ENCODE measurements around the gene PDE4D. TPM values are rescaled to one million over a fixed set of nuclear protein-coding genes. Genes with fewer than 3 reads are reported as not detected.

PDE4D gene
- total RNA-seq, 1 donor from 2014 or later: 34.5 TPM

DNA sequence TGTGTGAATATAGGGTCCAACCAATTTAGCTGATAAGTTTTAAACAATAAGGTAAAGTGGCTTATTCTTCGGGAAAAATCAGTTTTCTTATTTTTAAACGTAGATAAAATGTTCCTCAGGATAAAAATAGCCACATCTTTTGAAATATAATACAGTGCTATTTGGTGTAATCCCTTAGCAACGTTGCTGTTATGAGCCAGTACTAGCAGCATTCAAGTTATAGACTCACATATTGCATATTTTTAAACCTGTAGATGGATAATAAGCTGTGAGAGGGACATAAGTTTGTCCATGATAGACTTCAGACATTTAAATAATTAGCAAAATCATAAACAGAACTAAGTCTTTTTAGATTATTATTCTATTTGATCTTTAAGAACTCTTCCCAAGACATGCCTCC, 6.3 kb downstream of the PDE4D start:
- no peak for DNase-seq
- H3K27me3 ChIP-seq (ENCODE audit: low read depth): peaks cover 33% of the 10 kb centered on the region
- no peak overlapping the region for H3K4me3 ChIP-seq
- H3K36me3 ChIP-seq: no peaks in the 10 kb centered on the region
- H3K27ac ChIP-seq (replicated peaks): no peak overlapping the region
- intact Hi-C loops (cut with micrococcal nuclease): no loop called here
- no peak for TF ChIP-seq CTCF (IDR thresholded peaks at IDR 0.05; ENCODE audit: borderline replicate concordance)
- no peaks in the 10 kb centered on the region for H3K9me3 ChIP-seq (replicated peaks)
- no peaks in the 10 kb centered on the region for H3K4me1 ChIP-seq

GRCh38 chr5:59874675-59875074, 18.9 kb downstream of the PDE4D start:
- Histone ChIP-seq H3K9me3 (replicated peaks) (no peaks in the 10 kb centered on the region), H3K27ac (replicated peaks) (no peak overlapping the region), H3K4me1 (no peaks in the 10 kb centered on the region), H3K27me3 (ENCODE audit: low read depth) (no peaks in the 10 kb centered on the region), H3K4me3 (no peak overlapping the region), H3K36me3 (no peaks in the 10 kb centered on the region)
- TF ChIP-seq CTCF (IDR thresholded peaks at IDR 0.05; ENCODE audit: borderline replicate concordance): no peak
- intact Hi-C loops (cut with micrococcal nuclease): no loop called here
- no peak for DNase-seq

GRCh38 chr5:59873113-59873512, 20.4 kb downstream of the PDE4D start:
- DNase-seq: no peak
- intact Hi-C loops (cut with micrococcal nuclease): no loop called here
- Histone ChIP-seq H3K4me3 (no peak overlapping the region), H3K9me3 (replicated peaks) (no peaks in the 10 kb centered on the region), H3K27me3 (ENCODE audit: low read depth) (no peaks in the 10 kb centered on the region), H3K27ac (replicated peaks) (no peak overlapping the region), H3K4me1 (no peaks in the 10 kb centered on the region), H3K36me3 (no peaks in the 10 kb centered on the region)
- no peak for TF ChIP-seq CTCF (IDR thresholded peaks at IDR 0.05; ENCODE audit: borderline replicate concordance)

- Histone ChIP-seq H3K4me1 (no peaks in the 10 kb centered on the region), H3K36me3 (no peaks in the 10 kb centered on the region), H3K9me3 (replicated peaks) (no peaks in the 10 kb centered on the region), H3K4me3 (no peak overlapping the region), H3K27me3 (ENCODE audit: low read depth) (no peaks in the 10 kb centered on the region), H3K27ac (replicated peaks) (no peak overlapping the region)
- DNase-seq: no peak
- intact Hi-C loops (cut with micrococcal nuclease): no loop called here
- TF ChIP-seq CTCF (IDR thresholded peaks at IDR 0.05; ENCODE audit: borderline replicate concordance): no peak
Observed at GRCh38 chr5:59866661-59867060, 26.9 kb downstream of the PDE4D start.

DNA sequence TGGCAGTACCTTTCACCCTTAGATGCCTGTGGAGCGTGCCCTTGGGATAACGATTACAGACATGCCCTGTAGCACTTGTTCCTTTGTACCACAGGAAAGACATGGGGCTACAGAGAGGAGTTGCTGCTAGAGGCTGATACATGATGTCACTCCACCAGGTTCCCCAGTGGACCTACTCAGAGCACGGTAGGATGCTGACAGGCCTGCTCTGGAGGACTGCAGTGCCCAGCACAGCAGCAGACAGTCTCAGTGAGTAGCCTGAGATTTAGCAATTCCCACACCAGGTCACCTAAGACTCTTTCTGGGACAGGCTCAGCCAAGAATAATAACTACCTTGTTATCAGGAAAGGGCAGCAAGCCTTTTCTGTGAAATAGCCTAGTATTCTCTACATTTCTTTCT, 28.8 kb downstream of the PDE4D start:
- Histone ChIP-seq H3K4me3 (no peak overlapping the region), H3K27ac (replicated peaks) (no peak overlapping the region), H3K4me1 (no peaks in the 10 kb centered on the region), H3K9me3 (replicated peaks) (no peaks in the 10 kb centered on the region), H3K36me3 (no peaks in the 10 kb centered on the region), H3K27me3 (ENCODE audit: low read depth) (no peaks in the 10 kb centered on the region)
- no peak for DNase-seq
- intact Hi-C loops (cut with micrococcal nuclease): no loop called here
- no peak for TF ChIP-seq CTCF (IDR thresholded peaks at IDR 0.05; ENCODE audit: borderline replicate concordance)

DNA sequence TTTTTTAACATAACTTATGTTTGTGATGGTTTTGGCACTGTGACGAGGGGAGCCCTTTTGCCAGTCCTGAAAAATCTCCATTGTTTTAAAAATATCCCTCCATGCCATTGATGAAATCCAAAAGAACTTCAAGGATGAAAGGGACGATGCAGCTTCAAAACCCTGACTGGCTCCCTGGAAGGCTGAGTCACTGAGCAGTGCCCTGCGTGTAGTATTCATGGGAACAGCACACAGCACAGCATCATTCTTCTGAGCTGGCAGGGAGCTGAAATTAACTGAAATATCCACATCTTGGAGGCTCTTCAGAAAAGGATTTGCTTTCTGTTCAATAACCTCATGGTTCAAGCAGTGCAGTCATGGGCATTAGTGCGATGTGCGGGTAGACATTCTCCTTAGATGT, 29.7 kb downstream of the PDE4D start:
- TF ChIP-seq CTCF (IDR thresholded peaks at IDR 0.05; ENCODE audit: borderline replicate concordance): no peak
- no peaks in the 10 kb centered on the region for H3K4me1 ChIP-seq
- DNase-seq: no peak
- no peak overlapping the region for H3K27ac ChIP-seq (replicated peaks)
- no peaks in the 10 kb centered on the region for H3K9me3 ChIP-seq (replicated peaks)
- intact Hi-C loops (cut with micrococcal nuclease): no loop called here
- no peaks in the 10 kb centered on the region for H3K36me3 ChIP-seq
- no peaks in the 10 kb centered on the region for H3K27me3 ChIP-seq (ENCODE audit: low read depth)
- no peak overlapping the region for H3K4me3 ChIP-seq

Data from left ventricle myocardium inferior (tissue), 1 donor.